NT2/D1 (cell line): ENCODE data around the gene CATSPER3.

Source experiments
- DNase-seq: peaks from one replicate; pipeline ENCODE4 v3.0.0-alpha.2; 2011; ENCODE audit warnings: low read depth, low spot score
- H3K27me3 ChIP-seq: 2 replicates; pipeline ENCODE4 v1.6.0; 2011; ENCODE audit warnings: mild to moderate bottlenecking; ENCODE audit not compliant: insufficient read length, insufficient read depth
- H3K36me3 ChIP-seq: 2 replicates; pipeline ENCODE4 v1.6.1; 2011; ENCODE audit warnings: mild to moderate bottlenecking, low read length, mixed read lengths; ENCODE audit not compliant: insufficient read depth, insufficient read length
- H3K4me1 ChIP-seq: 2 replicates; pipeline ENCODE4 v1.5.1; 2011; ENCODE audit not compliant: insufficient read depth, insufficient read length
- H3K4me3 ChIP-seq: 2 replicates; pipeline ENCODE4 v1.5.1; 2011; ENCODE audit warnings: low read depth; ENCODE audit not compliant: insufficient read length
- H3K9ac ChIP-seq: 2 replicates; pipeline ENCODE4 v1.6.0; 2011; ENCODE audit warnings: low read depth; ENCODE audit not compliant: insufficient read length
- H3K9me3 ChIP-seq: 2 replicates; pipeline ENCODE4 v1.5.1; 2011; ENCODE audit warnings: mild to moderate bottlenecking, low read length; ENCODE audit not compliant: insufficient read depth
- SUZ12 ChIP-seq: IDR thresholded peaks from 2 replicates; pipeline ENCODE4 v1.6.1; 2011; ENCODE audit not compliant: insufficient read length, insufficient read depth; ENCODE audit errors: extremely low read depth
- YY1 ChIP-seq: IDR thresholded peaks from 2 replicates; pipeline ENCODE4 v1.6.1; 2011; ENCODE audit not compliant: insufficient read length, insufficient read depth
- ZNF274 ChIP-seq: IDR thresholded peaks from 2 replicates; pipeline ENCODE4 v1.6.1; 2011; ENCODE audit warnings: mild to moderate bottlenecking, low read depth, low read length

CATSPER3 gene

DNA sequence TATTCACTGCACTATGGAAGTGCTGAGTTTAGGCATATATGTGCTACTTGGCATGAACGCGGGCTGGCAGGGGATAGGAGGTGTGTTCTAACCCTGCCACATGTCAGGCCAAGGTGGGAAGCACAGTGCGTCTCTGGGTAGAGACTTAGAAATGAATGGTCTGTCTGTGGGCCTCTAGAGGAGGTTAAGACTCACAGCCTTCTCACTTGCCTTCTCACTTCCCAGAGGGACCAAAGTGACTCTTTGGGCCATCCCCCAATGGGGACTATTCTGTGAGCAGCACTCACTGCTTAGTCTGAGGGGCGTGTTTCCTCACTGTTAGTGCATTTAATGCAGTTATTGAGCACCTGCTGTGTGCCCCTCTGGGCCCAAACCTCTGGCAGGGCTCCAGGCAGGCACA, 68.7 kb downstream of the CATSPER3 start:
- Histone ChIP-seq H3K9ac (no peak overlapping the region), H3K4me1 (peaks cover 11% of the 10 kb centered on the region), H3K36me3 (no peaks in the 10 kb centered on the region), H3K4me3 (no peak overlapping the region), H3K27me3 (peaks cover 91% of the 10 kb centered on the region), H3K9me3 (no peaks in the 10 kb centered on the region)
- TF ChIP-seq SUZ12 (no peak), ZNF274 (no peak), YY1 (no peak)
- no peak for DNase-seq

DNA sequence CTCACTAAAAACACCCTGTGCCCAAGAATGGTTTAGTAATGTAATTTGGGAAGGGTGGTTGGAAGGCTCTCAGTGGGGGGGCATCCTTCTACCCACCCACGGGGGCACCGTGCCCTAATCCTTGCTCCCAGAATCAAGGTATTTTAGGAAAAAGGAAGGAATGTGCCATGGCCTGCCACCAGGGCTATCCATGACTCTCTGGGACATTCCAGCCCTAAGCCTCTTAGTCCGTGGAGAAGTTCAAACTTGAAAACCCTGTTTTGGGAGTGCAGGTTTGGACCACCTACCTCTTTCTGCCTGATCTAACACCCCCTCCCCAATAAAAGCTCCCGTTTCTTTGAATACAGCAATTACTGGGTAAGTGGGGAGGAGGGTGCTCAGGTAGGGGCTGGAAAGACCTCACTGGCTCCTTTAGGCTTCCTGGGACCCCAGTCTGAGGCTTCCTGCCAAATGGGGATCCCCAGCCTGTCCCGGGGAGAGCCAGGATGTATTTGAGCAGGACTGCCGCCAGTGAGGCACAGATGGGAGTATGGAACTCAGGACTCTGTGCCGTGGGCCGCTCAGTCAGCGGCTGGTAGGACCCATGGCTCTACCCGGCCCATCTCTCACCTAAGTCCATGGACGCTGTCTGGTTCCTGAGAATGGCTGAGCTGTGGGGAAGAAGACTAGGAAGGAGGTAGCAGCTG, 70.0 kb downstream of the CATSPER3 start:
- H3K36me3 ChIP-seq = no peaks in the 10 kb centered on the region
- DNase-seq = no peak
- no peaks in the 10 kb centered on the region for H3K9me3 ChIP-seq
- H3K4me1 ChIP-seq = peaks cover 11% of the 10 kb centered on the region
- TF ChIP-seq YY1 (no peak), SUZ12 (no peak), ZNF274 (no peak)
- no peak overlapping the region for H3K9ac ChIP-seq
- no peak overlapping the region for H3K4me3 ChIP-seq
- peaks cover 91% of the 10 kb centered on the region for H3K27me3 ChIP-seq

DNA sequence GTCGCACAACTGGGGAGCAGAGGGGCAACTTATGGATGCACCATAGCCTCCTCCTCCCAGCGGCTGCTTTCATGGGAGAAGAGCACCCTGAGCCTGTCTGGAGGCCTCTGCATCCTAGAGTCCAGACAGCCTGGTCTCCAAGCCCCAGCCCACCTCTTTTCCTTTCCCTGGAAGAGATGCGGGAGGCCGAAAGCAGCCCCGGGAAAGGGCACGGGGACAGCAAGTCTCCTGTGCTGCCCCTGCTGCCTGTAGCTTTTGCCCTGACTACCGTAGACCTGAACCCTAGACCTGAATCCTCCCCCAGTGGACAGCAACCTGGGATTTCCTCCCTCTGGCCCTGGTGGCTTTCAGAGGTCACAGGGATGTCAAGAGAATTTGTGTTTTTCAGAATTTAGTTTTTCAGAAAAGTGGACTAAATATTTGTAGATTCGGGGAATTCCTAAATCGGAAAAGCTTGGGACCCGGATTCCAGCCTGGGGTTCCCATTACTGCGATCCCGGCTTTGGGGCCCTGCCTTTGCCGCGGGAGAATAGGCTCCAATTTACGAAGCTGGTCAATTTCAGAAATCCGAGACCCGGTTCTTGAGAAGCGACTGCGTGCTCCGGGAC, 70.6 kb downstream of the CATSPER3 start:
- no peak overlapping the region for H3K9ac ChIP-seq
- peak overlapping the region; percentile 26 for H3K4me3 ChIP-seq
- peaks cover 11% of the 10 kb centered on the region for H3K4me1 ChIP-seq
- H3K27me3 ChIP-seq = peaks cover 91% of the 10 kb centered on the region
- DNase-seq = no peak
- no peaks in the 10 kb centered on the region for H3K36me3 ChIP-seq
- TF ChIP-seq YY1 = no peak
- no peak for TF ChIP-seq ZNF274
- TF ChIP-seq SUZ12 = no peak
- H3K9me3 ChIP-seq = no peaks in the 10 kb centered on the region

GRCh38 chr5:135038813-135039270, 71.1 kb downstream of the CATSPER3 start:
- Histone ChIP-seq H3K9ac (peak overlapping the region; percentile 61), H3K9me3 (no peaks in the 10 kb centered on the region), H3K36me3 (no peaks in the 10 kb centered on the region), H3K4me3 (peak overlapping the region; percentile 26), H3K27me3 (peaks cover 94% of the 10 kb centered on the region), H3K4me1 (peaks cover 11% of the 10 kb centered on the region)
- TF ChIP-seq ZNF274 = no peak
- TF ChIP-seq SUZ12 = peak; percentile 91
- TF ChIP-seq YY1 = no peak
- no peak for DNase-seq

DNA sequence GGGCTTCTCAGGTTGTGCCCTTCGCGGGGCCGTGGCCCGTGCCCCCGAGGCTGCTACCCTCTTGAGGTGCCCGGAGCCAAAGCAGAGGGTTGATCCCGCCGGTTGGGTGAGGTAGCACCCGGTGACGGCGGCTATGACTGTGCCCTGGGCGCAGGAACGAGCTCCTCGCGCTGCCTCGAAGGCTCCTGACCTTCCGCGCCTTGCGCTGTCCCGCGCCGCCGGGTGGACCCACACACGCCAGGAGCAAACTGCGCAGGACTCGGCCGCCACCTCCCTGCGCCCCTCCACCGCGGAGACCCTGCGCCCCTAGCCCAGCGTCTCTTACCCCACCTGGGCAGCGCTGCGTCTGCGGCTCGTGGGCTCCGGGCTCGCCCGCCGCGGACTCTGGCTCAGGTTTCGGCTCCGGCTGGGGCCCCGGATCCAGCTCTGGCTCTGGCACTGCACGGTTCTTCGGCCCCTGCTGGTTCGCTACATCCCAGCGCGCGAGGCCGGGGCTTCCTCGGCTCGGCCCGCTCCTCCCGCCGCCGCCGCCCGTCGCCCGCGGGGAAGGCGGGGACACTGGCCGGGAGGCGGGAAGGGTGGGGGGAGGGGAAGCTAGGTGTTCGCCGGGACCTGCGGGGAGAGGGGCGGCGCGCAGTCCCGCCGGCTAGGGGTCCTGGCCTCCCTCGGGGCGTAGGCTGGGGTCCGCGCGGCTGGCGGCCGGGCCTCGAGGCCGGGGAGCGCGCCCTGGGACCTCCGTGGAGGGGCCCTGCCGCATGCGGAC, 71.7 kb downstream of the CATSPER3 start:
- Histone ChIP-seq H3K4me1 (peaks cover 11% of the 10 kb centered on the region), H3K36me3 (no peaks in the 10 kb centered on the region), H3K9me3 (no peaks in the 10 kb centered on the region), H3K4me3 (peak overlapping the region; percentile 43), H3K9ac (peak overlapping the region; percentile 61), H3K27me3 (peaks cover 100% of the 10 kb centered on the region)
- TF ChIP-seq ZNF274 (no peak), YY1 (no peak), SUZ12 (no peak)
- no peak for DNase-seq

- Histone ChIP-seq H3K9me3 (no peaks in the 10 kb centered on the region), H3K4me3 (peak overlapping the region; percentile 43), H3K36me3 (no peaks in the 10 kb centered on the region), H3K9ac (peak overlapping the region; percentile 61), H3K4me1 (peaks cover 11% of the 10 kb centered on the region), H3K27me3 (peaks cover 100% of the 10 kb centered on the region)
- no peak for TF ChIP-seq SUZ12
- no peak for TF ChIP-seq ZNF274
- no peak for TF ChIP-seq YY1
- no peak for DNase-seq
Measured at GRCh38 chr5:135040034-135040332, 72.3 kb downstream of the CATSPER3 start.
